Measurements from ENCODE around the gene RPS6KC1. TPM values are rescaled to one million over a fixed set of nuclear protein-coding genes. Genes with fewer than 3 reads are reported as not detected.
"Not testable (repeated sequence)": the region's sequence is repeated elsewhere in the genome, so short reads cannot be mapped to it uniquely, and the experiment has no call there.

The RPS6KC1 gene
- total RNA-seq, 4 donors from 2014 or later = 16.1 to 22.6 (median 21.4) TPM

- TF ChIP-seq CTCF (IDR thresholded peaks at IDR 0.05) = no peak
- ATAC-seq (ENCODE audit: low FRiP score) = no peak
- no peak for DNase-seq (ENCODE audit: low spot score)
These were observed 33.4 kb upstream of the RPS6KC1 start for GRCh38 chr1:213017447-213018273.

- no peak for TF ChIP-seq CTCF (IDR thresholded peaks at IDR 0.05)
- DNase-seq (ENCODE audit: low spot score) = no peak
- no peak for ATAC-seq (ENCODE audit: low FRiP score)
These were observed 31.6 kb upstream of the RPS6KC1 start for GRCh38 chr1:213019450-213019849.

- TF ChIP-seq CTCF (IDR thresholded peaks at IDR 0.05) = no peak
- no peak for DNase-seq (ENCODE audit: low spot score)
- no peak for ATAC-seq (ENCODE audit: low FRiP score)
These were observed 31.0 kb upstream of the RPS6KC1 start for GRCh38 chr1:213020016-213020415.

DNA sequence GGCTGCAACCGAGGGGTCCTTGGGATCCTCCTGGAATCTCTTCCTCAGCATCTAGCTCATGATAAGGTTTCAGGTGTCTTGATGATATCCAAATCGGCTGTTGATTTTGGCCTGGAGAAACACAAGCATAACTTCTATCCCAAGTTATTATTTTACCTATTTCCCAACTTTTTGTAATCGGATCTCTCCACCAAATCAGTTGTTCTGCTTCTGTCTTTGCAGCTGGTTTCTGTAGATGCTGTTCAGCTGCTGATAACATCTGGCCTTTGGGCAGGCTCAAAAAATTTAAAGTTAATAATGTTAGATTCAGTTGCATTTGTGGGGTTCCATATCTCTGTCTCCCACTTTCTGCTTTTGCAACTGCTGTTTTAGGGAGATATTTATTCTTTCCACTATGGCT lies 24.0 kb upstream of the RPS6KC1 start:
- ATAC-seq (ENCODE audit: low FRiP score); DNase-seq (ENCODE audit: low spot score): not testable (repeated sequence)

- DNase-seq (ENCODE audit: low spot score) (no peak), ATAC-seq (ENCODE audit: low FRiP score) (no peak)
- TF ChIP-seq CTCF (IDR thresholded peaks at IDR 0.05) = no peak
These were observed 18.4 kb upstream of the RPS6KC1 start for GRCh38 chr1:213032651-213033050.

DNA sequence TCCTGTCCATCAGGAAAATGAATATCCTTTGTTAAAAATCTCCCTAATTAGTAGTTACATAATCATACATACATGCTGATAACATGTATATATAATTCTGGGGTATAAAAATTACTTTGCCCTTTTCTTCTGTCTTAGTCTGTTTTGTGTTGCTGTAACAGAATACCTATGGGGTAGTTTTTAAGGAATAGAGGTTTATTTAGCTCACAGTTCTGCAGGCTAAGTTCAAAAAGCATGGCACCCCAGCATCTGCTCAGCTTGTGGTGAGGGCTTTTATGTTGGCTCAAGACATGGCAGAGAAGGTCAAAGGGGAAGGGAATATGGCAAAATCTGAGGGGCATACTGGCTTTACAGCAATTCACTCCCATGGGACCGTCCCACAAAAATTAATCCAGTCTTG lies 16.3 kb upstream of the RPS6KC1 start:
- DNase-seq (ENCODE audit: low spot score) (no peak), ATAC-seq (ENCODE audit: low FRiP score) (no peak)
- TF ChIP-seq CTCF (IDR thresholded peaks at IDR 0.05) = no peak

DNA sequence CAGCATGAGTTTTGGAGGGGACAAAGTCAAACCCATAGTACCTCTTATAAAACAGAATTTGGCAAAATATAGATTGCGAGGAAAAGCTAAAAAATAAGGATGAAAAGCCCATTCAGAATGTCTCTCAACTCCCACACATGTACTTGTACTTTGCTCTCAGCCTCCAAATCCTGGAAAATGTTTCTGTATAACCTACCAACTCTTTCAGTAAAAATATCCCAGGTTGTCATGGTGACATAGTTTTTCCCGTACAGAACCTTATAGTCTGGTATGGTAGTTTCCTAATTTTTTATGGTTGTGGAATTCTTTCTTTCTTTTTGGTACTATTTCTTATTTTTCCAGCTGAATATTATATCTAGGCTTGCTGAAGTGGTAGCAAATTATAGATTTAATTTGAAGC lies 15.5 kb upstream of the RPS6KC1 start:
- no peak for DNase-seq (ENCODE audit: low spot score)
- ATAC-seq (ENCODE audit: low FRiP score) = no peak
- no peak for TF ChIP-seq CTCF (IDR thresholded peaks at IDR 0.05)
